GM23338 (cell line): ENCODE data around the gene DAAM2. TPM values are rescaled to one million over a fixed set of nuclear protein-coding genes. Genes with fewer than 3 reads are reported as not detected.

ENCODE experiments used
- ATAC-seq: fragments of 200-7000 bp; cut with Tn5 transposase; 3 replicates; pipeline ENCODE4 v1.9.1; 2020
- DNase-seq: peaks from one replicate; pipeline ENCODE4 v3.0.0-alpha.2; 2015; ENCODE audit warnings: low spot score
- H2AFZ ChIP-seq: fragments of 200-600 bp; sonication (generic); 2 replicates; pipeline ENCODE4 v1.8.0; 2016; ENCODE audit warnings: antibody characterized with exemption, mild to moderate bottlenecking, moderate library complexity
- H3F3A ChIP-seq: fragments of 200-600 bp; sonication (generic); replicated peaks from 2 replicates; pipeline ENCODE4 v1.8.0; 2017; ENCODE audit warnings: antibody characterized with exemption, mixed run types, low read depth
- H3K27ac ChIP-seq: fragments of 200-600 bp; sonication (generic); 2 replicates; pipeline ENCODE4 v1.6.1; 2016; ENCODE audit warnings: low read depth
- H3K27me3 ChIP-seq: fragments of 200-600 bp; sonication (generic); 2 replicates; pipeline ENCODE4 v1.8.0; 2016; ENCODE audit warnings: mild to moderate bottlenecking, mixed run types, moderate library complexity; ENCODE audit not compliant: insufficient read depth
- H3K36me3 ChIP-seq: fragments of 200-600 bp; sonication (generic); 2 replicates; pipeline ENCODE4 v1.8.0; 2016; ENCODE audit warnings: mild to moderate bottlenecking; ENCODE audit not compliant: insufficient read depth
- H3K4me1 ChIP-seq: fragments of 200-600 bp; sonication (generic); 2 replicates; pipeline ENCODE4 v1.8.0; 2016; ENCODE audit warnings: mild to moderate bottlenecking, moderate library complexity; ENCODE audit not compliant: insufficient read depth
- H3K4me2 ChIP-seq: fragments of 200-600 bp; sonication (generic); 2 replicates; pipeline ENCODE4 v1.7.1; 2017; ENCODE audit warnings: mixed run types
- H3K4me3 ChIP-seq: fragments of 200-600 bp; sonication (generic); 2 replicates; pipeline ENCODE4 v1.6.1; 2016; ENCODE audit warnings: mixed run types
- H3K79me2 ChIP-seq: fragments of 200-600 bp; sonication (generic); replicated peaks from 2 replicates; pipeline ENCODE4 v1.8.0; 2017; ENCODE audit warnings: mild to moderate bottlenecking; ENCODE audit not compliant: insufficient read depth
- H3K9me2 ChIP-seq: fragments of 200-600 bp; sonication (generic); 2 replicates; pipeline ENCODE4 v1.8.0; 2017; ENCODE audit not compliant: insufficient read depth
- H4K20me1 ChIP-seq: fragments of 200-600 bp; sonication (generic); replicated peaks from 2 replicates; pipeline ENCODE4 v1.8.0; 2017; ENCODE audit warnings: mild to moderate bottlenecking; ENCODE audit not compliant: insufficient read depth
- H3K27ac Mint-ChIP-seq: 2 replicates; pipeline ENCODE4 v1.8.0; 2020; ENCODE audit warnings: inconsistent platforms, mild to moderate bottlenecking, moderate library complexity, mixed read lengths
- H3K27me3 Mint-ChIP-seq: 3 replicates; pipeline ENCODE4 v1.8.0; 2022; ENCODE audit warnings: low read depth, mild to moderate bottlenecking, moderate library complexity, mixed read lengths, inconsistent platforms; ENCODE audit not compliant: insufficient read depth, poor library complexity
- H3K36me3 Mint-ChIP-seq: 3 replicates; pipeline ENCODE4 v1.8.0; 2021; ENCODE audit warnings: low read depth, mild to moderate bottlenecking, inconsistent platforms, moderate library complexity, mixed read lengths
- H3K4me1 Mint-ChIP-seq: 3 replicates; pipeline ENCODE4 v1.8.0; 2020; ENCODE audit warnings: mild to moderate bottlenecking, inconsistent platforms, mixed read lengths
- H3K4me3 Mint-ChIP-seq: 3 replicates; pipeline ENCODE4 v1.8.0; 2021; ENCODE audit warnings: moderate library complexity, mild to moderate bottlenecking, inconsistent platforms, mixed read lengths
- H3K9me3 Mint-ChIP-seq: 3 replicates; pipeline ENCODE4 v1.8.0; 2020; ENCODE audit warnings: moderate library complexity, mild to moderate bottlenecking, inconsistent platforms, mixed read lengths
- CTCF ChIP-seq, 2 experiments: fragments of 200-600 bp in 1 of 2; sonication (generic) in 1 of 2; conservative IDR thresholded peaks; 2 replicates each; pipeline versions ENCODE4 v1.5.1 to v1.6.1; 2016 to 2017; ENCODE audit warnings: antibody characterized with exemption in 2 of 2, low read depth in 2 of 2, mild to moderate bottlenecking in 2 of 2, moderate library complexity in 1 of 2
- EZH2 ChIP-seq: fragments of 200-600 bp; sonication (generic); IDR thresholded peaks from one replicate; pipeline ENCODE4 v1.8.0; 2017; ENCODE audit warnings: antibody characterized with exemption, mild to moderate bottlenecking, low read depth; ENCODE audit not compliant: unreplicated experiment
- EZH2phosphoT487 ChIP-seq: fragments of 200-600 bp; sonication (generic); IDR thresholded peaks from one replicate; pipeline ENCODE4 v1.8.1; 2018; ENCODE audit warnings: antibody characterized with exemption; ENCODE audit not compliant: unreplicated experiment
- POLR2AphosphoS5 ChIP-seq: IDR thresholded peaks from 2 replicates; pipeline ENCODE4 v1.6.1; 2016; ENCODE audit warnings: antibody characterized with exemption, low read depth
- ZNF114 ChIP-seq: fragments of 250-450 bp; sonication (Bioruptor Pico); IDR thresholded peaks from 2 replicates; pipeline ENCODE4 v1.5.0; 2020; ENCODE audit warnings: mild to moderate bottlenecking, moderate library complexity
- ZNF331 ChIP-seq: fragments of 250-450 bp; sonication (Bioruptor Pico); IDR thresholded peaks from 2 replicates; pipeline ENCODE4 v1.5.0; 2020; ENCODE audit warnings: low read depth, mild to moderate bottlenecking, moderate library complexity
- polyA plus RNA-seq: library from polyadenylated mRNA; unstranded; fragments of >200 nt; fragmentation: Nextera tagmentation; extraction: Ambion mirVana; gene quantifications from 2 replicates; pipeline ENCODE4 v1.2.1, GENCODE V29; 2016
- total RNA-seq: library from RNA; depleted of rRNA; stranded (reverse); fragments of >200 nt; shearing (Covaris generic); gene quantifications from 2 replicates; pipeline ENCODE4 v1.2.3, GENCODE V29; 2014
- TF ChIP-seq, protein P1 (sequence below): fragments of 250-450 bp; sonication (Bioruptor Pico); IDR thresholded peaks from 2 replicates; pipeline ENCODE4 v1.5.0; 2020; ENCODE audit warnings: mild to moderate bottlenecking, moderate library complexity
- TF ChIP-seq, protein P2 (sequence below): IDR thresholded peaks from one replicate; pipeline ENCODE4 v1.6.1; 2018; ENCODE audit warnings: antibody characterized with exemption; ENCODE audit not compliant: unreplicated experiment

Gene DAAM2
- total and polyA plus RNA-seq, 2 experiments from 2014 or later = 1.4 to 4.9 TPM

DNA sequence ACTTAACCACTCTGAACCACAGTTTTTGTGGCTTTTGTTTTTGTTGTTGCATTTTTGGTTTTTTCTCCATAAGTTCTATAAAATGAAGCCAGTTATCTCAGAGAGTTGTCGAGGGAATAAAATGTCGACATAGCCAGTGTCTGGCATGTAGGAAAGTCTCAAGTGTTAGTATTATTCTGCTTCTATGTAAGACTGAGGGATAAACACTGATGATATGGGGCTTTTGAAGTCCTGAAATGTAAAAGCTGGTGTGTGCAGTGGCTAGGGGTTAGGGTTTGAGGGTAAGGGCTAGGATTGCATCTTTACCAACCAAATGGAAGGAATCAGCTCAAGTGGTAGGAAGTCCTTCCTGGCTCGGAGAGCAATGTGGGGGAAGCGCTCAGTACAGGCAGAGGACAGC lies 59.2 kb downstream of the DAAM2 start (continued):
- TF ChIP-seq, protein P1, sequence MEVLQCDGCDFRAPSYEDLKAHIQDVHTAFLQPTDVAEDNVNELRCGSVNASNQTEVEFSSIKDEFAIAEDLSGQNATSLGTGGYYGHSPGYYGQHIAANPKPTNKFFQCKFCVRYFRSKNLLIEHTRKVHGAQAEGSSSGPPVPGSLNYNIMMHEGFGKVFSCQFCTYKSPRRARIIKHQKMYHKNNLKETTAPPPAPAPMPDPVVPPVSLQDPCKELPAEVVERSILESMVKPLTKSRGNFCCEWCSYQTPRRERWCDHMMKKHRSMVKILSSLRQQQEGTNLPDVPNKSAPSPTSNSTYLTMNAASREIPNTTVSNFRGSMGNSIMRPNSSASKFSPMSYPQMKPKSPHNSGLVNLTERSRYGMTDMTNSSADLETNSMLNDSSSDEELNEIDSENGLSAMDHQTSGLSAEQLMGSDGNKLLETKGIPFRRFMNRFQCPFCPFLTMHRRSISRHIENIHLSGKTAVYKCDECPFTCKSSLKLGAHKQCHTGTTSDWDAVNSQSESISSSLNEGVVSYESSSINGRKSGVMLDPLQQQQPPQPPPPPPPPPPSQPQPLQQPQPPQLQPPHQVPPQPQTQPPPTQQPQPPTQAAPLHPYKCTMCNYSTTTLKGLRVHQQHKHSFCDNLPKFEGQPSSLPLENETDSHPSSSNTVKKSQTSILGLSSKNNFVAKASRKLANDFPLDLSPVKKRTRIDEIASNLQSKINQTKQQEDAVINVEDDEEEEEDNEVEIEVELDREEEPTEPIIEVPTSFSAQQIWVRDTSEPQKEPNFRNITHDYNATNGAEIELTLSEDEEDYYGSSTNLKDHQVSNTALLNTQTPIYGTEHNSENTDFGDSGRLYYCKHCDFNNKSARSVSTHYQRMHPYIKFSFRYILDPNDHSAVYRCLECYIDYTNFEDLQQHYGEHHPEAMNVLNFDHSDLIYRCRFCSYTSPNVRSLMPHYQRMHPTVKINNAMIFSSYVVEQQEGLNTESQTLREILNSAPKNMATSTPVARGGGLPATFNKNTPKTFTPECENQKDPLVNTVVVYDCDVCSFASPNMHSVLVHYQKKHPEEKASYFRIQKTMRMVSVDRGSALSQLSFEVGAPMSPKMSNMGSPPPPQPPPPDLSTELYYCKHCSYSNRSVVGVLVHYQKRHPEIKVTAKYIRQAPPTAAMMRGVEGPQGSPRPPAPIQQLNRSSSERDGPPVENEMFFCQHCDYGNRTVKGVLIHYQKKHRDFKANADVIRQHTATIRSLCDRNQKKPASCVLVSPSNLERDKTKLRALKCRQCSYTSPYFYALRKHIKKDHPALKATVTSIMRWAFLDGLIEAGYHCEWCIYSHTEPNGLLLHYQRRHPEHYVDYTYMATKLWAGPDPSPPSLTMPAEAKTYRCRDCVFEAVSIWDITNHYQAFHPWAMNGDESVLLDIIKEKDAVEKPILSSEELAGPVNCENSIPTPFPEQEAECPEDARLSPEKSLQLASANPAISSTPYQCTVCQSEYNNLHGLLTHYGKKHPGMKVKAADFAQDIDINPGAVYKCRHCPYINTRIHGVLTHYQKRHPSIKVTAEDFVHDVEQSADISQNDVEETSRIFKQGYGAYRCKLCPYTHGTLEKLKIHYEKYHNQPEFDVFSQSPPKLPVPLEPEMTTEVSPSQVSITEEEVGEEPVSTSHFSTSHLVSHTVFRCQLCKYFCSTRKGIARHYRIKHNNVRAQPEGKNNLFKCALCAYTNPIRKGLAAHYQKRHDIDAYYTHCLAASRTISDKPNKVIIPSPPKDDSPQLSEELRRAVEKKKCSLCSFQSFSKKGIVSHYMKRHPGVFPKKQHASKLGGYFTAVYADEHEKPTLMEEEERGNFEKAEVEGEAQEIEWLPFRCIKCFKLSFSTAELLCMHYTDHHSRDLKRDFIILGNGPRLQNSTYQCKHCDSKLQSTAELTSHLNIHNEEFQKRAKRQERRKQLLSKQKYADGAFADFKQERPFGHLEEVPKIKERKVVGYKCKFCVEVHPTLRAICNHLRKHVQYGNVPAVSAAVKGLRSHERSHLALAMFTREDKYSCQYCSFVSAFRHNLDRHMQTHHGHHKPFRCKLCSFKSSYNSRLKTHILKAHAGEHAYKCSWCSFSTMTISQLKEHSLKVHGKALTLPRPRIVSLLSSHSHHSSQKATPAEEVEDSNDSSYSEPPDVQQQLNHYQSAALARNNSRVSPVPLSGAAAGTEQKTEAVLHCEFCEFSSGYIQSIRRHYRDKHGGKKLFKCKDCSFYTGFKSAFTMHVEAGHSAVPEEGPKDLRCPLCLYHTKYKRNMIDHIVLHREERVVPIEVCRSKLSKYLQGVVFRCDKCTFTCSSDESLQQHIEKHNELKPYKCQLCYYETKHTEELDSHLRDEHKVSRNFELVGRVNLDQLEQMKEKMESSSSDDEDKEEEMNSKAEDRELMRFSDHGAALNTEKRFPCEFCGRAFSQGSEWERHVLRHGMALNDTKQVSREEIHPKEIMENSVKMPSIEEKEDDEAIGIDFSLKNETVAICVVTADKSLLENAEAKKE (CRISPR knock-in tag) = no peak
- no peak for TF ChIP-seq ZNF114 (CRISPR knock-in tag)

DNA sequence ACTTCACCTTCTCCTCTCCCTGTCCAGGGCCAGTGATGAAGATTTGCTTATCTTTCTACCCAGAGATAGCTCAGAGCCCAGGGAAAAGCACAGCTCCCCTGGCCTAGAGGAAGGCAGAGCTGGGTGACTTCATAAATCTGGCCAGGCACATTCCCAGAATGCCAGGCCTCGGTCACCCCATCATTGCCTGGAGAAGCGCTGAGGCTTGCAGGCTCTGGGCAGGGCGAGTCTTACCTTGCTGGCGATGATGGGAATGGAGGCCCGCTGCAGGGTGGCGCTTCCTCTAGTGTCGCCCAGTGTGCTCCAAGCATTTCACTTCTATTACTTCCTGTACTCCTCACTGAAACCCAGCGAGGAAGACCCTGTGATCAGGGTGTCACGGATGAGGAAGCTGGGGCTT lies 60.1 kb downstream of the DAAM2 start:
- no peaks in the 10 kb centered on the region for H3K79me2 ChIP-seq
- DNase-seq = no peak
- Mint-ChIP-seq H3K4me3 (no peak overlapping the region), H3K27me3 (peaks cover 5% of the 10 kb centered on the region), H3K4me1 (peaks cover 11% of the 10 kb centered on the region), H3K27ac (no peak overlapping the region), H3K9me3 (no peaks in the 10 kb centered on the region), H3K36me3 (no peaks in the 10 kb centered on the region; the same call in 2 of the 3 replicates)
- no peak overlapping the region for H3K4me2 ChIP-seq
- H3K4me1 ChIP-seq = no peaks in the 10 kb centered on the region
- H3F3A ChIP-seq = no peaks in the 10 kb centered on the region
- H3K27ac ChIP-seq = no peak overlapping the region
- no peak overlapping the region for H3K4me3 ChIP-seq
- no peak for ATAC-seq
- H3K36me3 ChIP-seq = no peaks in the 10 kb centered on the region
- H3K9me2 ChIP-seq = peaks cover 13% of the 10 kb centered on the region; the same call in 1 of the 2 replicates
- H4K20me1 ChIP-seq = no peaks in the 10 kb centered on the region; the same call in 1 of the 2 replicates
- H2AFZ ChIP-seq = no peak overlapping the region
- H3K27me3 ChIP-seq = no peaks in the 10 kb centered on the region
- TF ChIP-seq EZH2 = no peak
- TF ChIP-seq POLR2AphosphoS5 = no peak
- TF ChIP-seq EZH2phosphoT487 = no peak
- TF ChIP-seq ZNF114 (CRISPR knock-in tag) = no peak
- TF ChIP-seq CTCF (conservative IDR thresholded peaks at IDR 0.05; ENCODE audit: low read depth in 2 of 2) = no peak
- TF ChIP-seq, protein P2, sequence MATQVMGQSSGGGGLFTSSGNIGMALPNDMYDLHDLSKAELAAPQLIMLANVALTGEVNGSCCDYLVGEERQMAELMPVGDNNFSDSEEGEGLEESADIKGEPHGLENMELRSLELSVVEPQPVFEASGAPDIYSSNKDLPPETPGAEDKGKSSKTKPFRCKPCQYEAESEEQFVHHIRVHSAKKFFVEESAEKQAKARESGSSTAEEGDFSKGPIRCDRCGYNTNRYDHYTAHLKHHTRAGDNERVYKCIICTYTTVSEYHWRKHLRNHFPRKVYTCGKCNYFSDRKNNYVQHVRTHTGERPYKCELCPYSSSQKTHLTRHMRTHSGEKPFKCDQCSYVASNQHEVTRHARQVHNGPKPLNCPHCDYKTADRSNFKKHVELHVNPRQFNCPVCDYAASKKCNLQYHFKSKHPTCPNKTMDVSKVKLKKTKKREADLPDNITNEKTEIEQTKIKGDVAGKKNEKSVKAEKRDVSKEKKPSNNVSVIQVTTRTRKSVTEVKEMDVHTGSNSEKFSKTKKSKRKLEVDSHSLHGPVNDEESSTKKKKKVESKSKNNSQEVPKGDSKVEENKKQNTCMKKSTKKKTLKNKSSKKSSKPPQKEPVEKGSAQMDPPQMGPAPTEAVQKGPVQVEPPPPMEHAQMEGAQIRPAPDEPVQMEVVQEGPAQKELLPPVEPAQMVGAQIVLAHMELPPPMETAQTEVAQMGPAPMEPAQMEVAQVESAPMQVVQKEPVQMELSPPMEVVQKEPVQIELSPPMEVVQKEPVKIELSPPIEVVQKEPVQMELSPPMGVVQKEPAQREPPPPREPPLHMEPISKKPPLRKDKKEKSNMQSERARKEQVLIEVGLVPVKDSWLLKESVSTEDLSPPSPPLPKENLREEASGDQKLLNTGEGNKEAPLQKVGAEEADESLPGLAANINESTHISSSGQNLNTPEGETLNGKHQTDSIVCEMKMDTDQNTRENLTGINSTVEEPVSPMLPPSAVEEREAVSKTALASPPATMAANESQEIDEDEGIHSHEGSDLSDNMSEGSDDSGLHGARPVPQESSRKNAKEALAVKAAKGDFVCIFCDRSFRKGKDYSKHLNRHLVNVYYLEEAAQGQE = no peak
- no peak for TF ChIP-seq ZNF331 (CRISPR knock-in tag)
